M059J (cell line): Measurements from ENCODE around the gene ZNF607. TPM values are rescaled to one million over a fixed set of nuclear protein-coding genes. Genes with fewer than 3 reads are reported as not detected.

Experiments used
- DNase-seq: peaks from one replicate; pipeline ENCODE4 v3.0.0-alpha.2; 2012; ENCODE audit warnings: low read depth
- total RNA-seq: library from RNA; depleted of rRNA; stranded (reverse); fragments of >200 nt; shearing (Covaris generic); gene quantifications from 2 replicates; pipeline ENCODE4 v1.2.3, GENCODE V29; 2014; rRNA removed

Gene ZNF607
- total RNA-seq, 1 experiment from 2014 or later = 4.8 TPM

GRCh38 chr19:37654118-37654517, 65.4 kb downstream of the ZNF607 start:
- DNase-seq = peak; percentile 15

Other genes with a start within 250 kb of the ZNF607 start
- 3.8 and 6.0 TPM in 2 replicates for gene ZNF793, start 212.8 kb downstream of the ZNF607 start, total RNA-seq
- gene ZNF571, start 125.0 kb downstream of the ZNF607 start, total RNA-seq = 1.6 and 4.4 TPM in 2 replicates
- 1.8 TPM in 1 of 2 replicates, not detected in the other for gene ZNF540, start 124.9 kb downstream of the ZNF607 start, total RNA-seq
- gene ZFP30, start 64.3 kb downstream of the ZNF607 start, total RNA-seq = 5.8 and 10.5 TPM in 2 replicates
- 3.4 and 3.8 TPM in 2 replicates for gene ZNF573, start 59.8 kb upstream of the ZNF607 start, total RNA-seq
- not detected in 2 replicates for gene WDR87, start 186.8 kb upstream of the ZNF607 start, total RNA-seq
- gene SIPA1L3, start 187.4 kb upstream of the ZNF607 start, total RNA-seq = 12.1 and 22.7 TPM in 2 replicates